GM23248 (cell line): ENCODE data around the gene EBF4. TPM values are rescaled to one million over a fixed set of nuclear protein-coding genes. Genes with fewer than 3 reads are reported as not detected.

Experiments used
- DNase-seq: peaks from one replicate; pipeline ENCODE4 v3.0.0-alpha.2; 2015
- H2AFZ ChIP-seq: fragments of 200-600 bp; sonication (generic); 2 replicates; pipeline ENCODE4 v1.6.1; 2016; ENCODE audit warnings: antibody characterized with exemption
- H3F3A ChIP-seq: fragments of 200-600 bp; sonication (generic); 2 replicates; pipeline ENCODE4 v1.6.1; 2016; ENCODE audit warnings: mild to moderate bottlenecking, antibody characterized with exemption, mixed run types; ENCODE audit not compliant: insufficient read depth
- H3K27ac ChIP-seq: fragments of 200-600 bp; sonication (generic); 2 replicates; pipeline ENCODE4 v1.5.1; 2016; ENCODE audit warnings: mild to moderate bottlenecking
- H3K27me3 ChIP-seq: fragments of 200-600 bp; sonication (generic); replicated peaks from 2 replicates; pipeline ENCODE4 v1.6.1; 2016; ENCODE audit warnings: mild to moderate bottlenecking; ENCODE audit not compliant: insufficient read depth
- H3K36me3 ChIP-seq: fragments of 200-600 bp; sonication (generic); 2 replicates; pipeline ENCODE4 v1.6.1; 2016; ENCODE audit warnings: low read depth, mild to moderate bottlenecking
- H3K4me1 ChIP-seq: fragments of 200-600 bp; sonication (generic); 2 replicates; pipeline ENCODE4 v1.6.1; 2016; ENCODE audit warnings: mild to moderate bottlenecking; ENCODE audit not compliant: insufficient read depth
- H3K4me2 ChIP-seq: fragments of 200-600 bp; sonication (generic); one replicate; pipeline ENCODE4 v1.6.1; 2016; ENCODE audit warnings: mild to moderate bottlenecking; ENCODE audit not compliant: unreplicated experiment
- H3K4me3 ChIP-seq: fragments of 200-600 bp; sonication (generic); 2 replicates; pipeline ENCODE4 v1.5.1; 2016; ENCODE audit warnings: mild to moderate bottlenecking
- H3K79me2 ChIP-seq: fragments of 200-600 bp; sonication (generic); 2 replicates; pipeline ENCODE4 v1.6.1; 2016; ENCODE audit warnings: mild to moderate bottlenecking; ENCODE audit not compliant: insufficient read depth
- H3K9ac ChIP-seq: fragments of 200-600 bp; sonication (generic); 2 replicates; pipeline ENCODE4 v1.6.1; 2016; ENCODE audit warnings: mild to moderate bottlenecking
- H3K9me2 ChIP-seq: fragments of 200-600 bp; sonication (generic); 2 replicates; pipeline ENCODE4 v1.6.1; 2016; ENCODE audit warnings: mixed run types, mild to moderate bottlenecking, moderate library complexity; ENCODE audit not compliant: insufficient read depth
- H3K9me3 ChIP-seq: fragments of 200-600 bp; sonication (generic); one replicate; pipeline ENCODE4 v1.6.1; 2017; ENCODE audit warnings: low read depth
- H4K20me1 ChIP-seq: fragments of 200-600 bp; sonication (generic); 2 replicates; pipeline ENCODE4 v1.6.0; 2016; ENCODE audit not compliant: insufficient read depth
- EZH2 ChIP-seq: fragments of 200-600 bp; sonication (generic); IDR thresholded peaks from 2 replicates; pipeline ENCODE4 v1.6.1; 2018; ENCODE audit warnings: antibody characterized with exemption, mild to moderate bottlenecking; ENCODE audit not compliant: insufficient read depth, poor library complexity, severe bottlenecking
- EZH2phosphoT487 ChIP-seq: fragments of 200-600 bp; sonication (generic); IDR thresholded peaks from 2 replicates; pipeline ENCODE4 v1.6.1; 2018; ENCODE audit warnings: antibody characterized with exemption, moderate library complexity, mild to moderate bottlenecking, low read depth; ENCODE audit not compliant: insufficient read depth
- WGBS, 2 experiments: methylation state at CpG; one replicate each; pipeline ENCODE4 v1.1.6; 2015 to 2017; ENCODE audit warnings: low lambda C conversion rate in 2 of 2, low coverage in 1 of 2; ENCODE audit errors: missing lambda C conversion rate in 2 of 2; 5-methylcytosine and 5-hydroxymethylcytosine counted together
- in situ Hi-C: fragments of 300-500 bp; cut with MboI; formaldehyde crosslinking; loops from 2 replicates; pipeline ENCODE4 v1.15.0; 2020
- polyA plus RNA-seq: library from polyadenylated mRNA; unstranded; fragments of >200 nt; fragmentation: Nextera tagmentation; extraction: Ambion mirVana; gene quantifications from 2 replicates; pipeline ENCODE4 v1.2.1, GENCODE V29; 2016
- total RNA-seq: library from RNA; depleted of rRNA; stranded (reverse); fragments of >200 nt; shearing (Covaris generic); gene quantifications from 2 replicates; pipeline ENCODE4 v1.2.3, GENCODE V29; 2014

Gene EBF4
- total and polyA plus RNA-seq, 2 experiments from 2014 or later, result 0.36 TPM; not detected in 1

GRCh38 chr20:2701671-2702081 is 9.1 kb downstream of the EBF4 start:
- H3K4me1 ChIP-seq, result no peaks in the 10 kb centered on the region
- peaks cover 26% of the 10 kb centered on the region for H3K27me3 ChIP-seq
- H3K27ac ChIP-seq, result no peak overlapping the region
- TF ChIP-seq EZH2 (no peak), EZH2phosphoT487 (no peak)
- in situ Hi-C loops, result no loop called here
- H4K20me1 ChIP-seq, result no peaks in the 10 kb centered on the region
- H3K9me3 ChIP-seq, result no peaks in the 10 kb centered on the region
- no peaks in the 10 kb centered on the region for H3K79me2 ChIP-seq
- H3F3A ChIP-seq, result no peaks in the 10 kb centered on the region
- no peak overlapping the region for H3K9ac ChIP-seq
- H2AFZ ChIP-seq, result no peak overlapping the region
- H3K9me2 ChIP-seq, result no peaks in the 10 kb centered on the region
- no peaks in the 10 kb centered on the region for H3K36me3 ChIP-seq
- no peak for DNase-seq
- H3K4me3 ChIP-seq, result no peak overlapping the region
- WGBS, 2 experiments, result 44 to 47% methylated on average over 5 of the region's 5 CpGs
- no peak overlapping the region for H3K4me2 ChIP-seq

GRCh38 chr20:2703716-2704475 is 11.3 kb downstream of the EBF4 start:
- H3K4me2 ChIP-seq, result no peak overlapping the region
- peaks cover 22% of the 10 kb centered on the region for H3K27me3 ChIP-seq
- TF ChIP-seq EZH2 (no peak), EZH2phosphoT487 (no peak)
- no peaks in the 10 kb centered on the region for H3K36me3 ChIP-seq
- no peak overlapping the region for H2AFZ ChIP-seq
- H3K4me1 ChIP-seq, result no peaks in the 10 kb centered on the region
- no peak for DNase-seq
- no peaks in the 10 kb centered on the region for H3K9me3 ChIP-seq
- in situ Hi-C loops, result no loop called here
- H4K20me1 ChIP-seq, result no peaks in the 10 kb centered on the region
- no peak overlapping the region for H3K4me3 ChIP-seq
- WGBS, 2 experiments, result 61 to 72% methylated on average over 8 of the region's 8 CpGs
- H3F3A ChIP-seq, result no peaks in the 10 kb centered on the region
- H3K9me2 ChIP-seq, result no peaks in the 10 kb centered on the region
- H3K9ac ChIP-seq, result no peak overlapping the region
- H3K27ac ChIP-seq, result no peak overlapping the region
- no peaks in the 10 kb centered on the region for H3K79me2 ChIP-seq

GRCh38 chr20:2705931-2706645 is 13.5 kb downstream of the EBF4 start:
- Histone ChIP-seq H3K79me2 (no peaks in the 10 kb centered on the region), H3K4me3 (no peak overlapping the region), H3K9me2 (no peaks in the 10 kb centered on the region), H3K27me3 (peaks cover 20% of the 10 kb centered on the region), H3K36me3 (no peaks in the 10 kb centered on the region), H3K9me3 (no peaks in the 10 kb centered on the region), H3K4me2 (no peak overlapping the region), H3K9ac (no peak overlapping the region), H3F3A (no peaks in the 10 kb centered on the region), H3K27ac (no peak overlapping the region), H4K20me1 (no peaks in the 10 kb centered on the region), H2AFZ (no peak overlapping the region), H3K4me1 (no peaks in the 10 kb centered on the region)
- DNase-seq, result no peak
- in situ Hi-C loops, result no loop called here
- WGBS, 2 experiments, result 85 to 89% methylated on average over 14 of the region's 14 CpGs
- no peak for TF ChIP-seq EZH2phosphoT487
- no peak for TF ChIP-seq EZH2

GRCh38 chr20:2706688-2707352 is 14.2 kb downstream of the EBF4 start:
- Histone ChIP-seq H3K4me1 (no peaks in the 10 kb centered on the region), H3K9me3 (no peaks in the 10 kb centered on the region), H3K27me3 (peaks cover 27% of the 10 kb centered on the region), H3K9me2 (no peaks in the 10 kb centered on the region), H4K20me1 (no peaks in the 10 kb centered on the region), H2AFZ (no peak overlapping the region), H3K4me3 (no peak overlapping the region), H3K36me3 (no peaks in the 10 kb centered on the region), H3K4me2 (no peak overlapping the region), H3K79me2 (no peaks in the 10 kb centered on the region), H3K27ac (no peak overlapping the region), H3F3A (no peaks in the 10 kb centered on the region), H3K9ac (no peak overlapping the region)
- TF ChIP-seq EZH2 (no peak), EZH2phosphoT487 (no peak)
- in situ Hi-C loops, result no loop called here
- WGBS, 2 experiments, result 63 to 65% methylated on average over 6 of the region's 6 CpGs
- no peak for DNase-seq
